Erythroblast (primary cell): ENCODE results near the gene NFIX.

Experiments
- GATA1 ChIP-seq: IDR thresholded peaks from 2 replicates; pipeline ENCODE4 v1.6.1; 2011; ENCODE audit warnings: low read depth, mild to moderate bottlenecking, control low read depth, low read length, moderate library complexity
- POLR2A ChIP-seq: IDR thresholded peaks from 2 replicates; pipeline ENCODE4 v1.6.1; 2011; ENCODE audit warnings: mild to moderate bottlenecking, low read length

DNA sequence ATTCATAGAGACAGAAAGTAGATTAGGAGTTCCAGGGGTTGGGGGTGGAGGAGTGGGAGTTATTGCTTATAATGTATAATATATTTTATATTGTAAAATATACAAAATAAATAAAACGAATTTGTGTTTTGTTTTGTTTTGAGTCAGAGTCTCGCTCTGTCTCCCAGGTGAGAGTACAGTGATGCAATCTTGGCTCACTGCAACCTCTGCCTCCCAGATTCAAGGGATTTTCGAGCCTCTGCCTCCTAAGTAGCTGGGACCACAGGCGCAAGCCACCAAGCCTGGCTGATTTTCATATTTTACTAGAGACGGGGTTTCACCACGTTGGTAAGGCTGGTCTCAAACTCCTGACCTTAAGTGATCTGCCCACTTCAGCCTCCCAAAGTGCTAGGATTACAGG lies 35.8 kb upstream of the NFIX start:
- TF ChIP-seq POLR2A = no peak
- TF ChIP-seq GATA1 = no peak
